Measurements from ENCODE around the gene SFRP4. TPM values are rescaled to one million over a fixed set of nuclear protein-coding genes. Genes with fewer than 3 reads are reported as not detected.
A peak's percentile ranks its signal among the peaks of the same experiment; 100 is the strongest.

The SFRP4 gene
- total and polyA plus RNA-seq, 9 of the 15 experiments (the other 6 are each of a cell fraction or from before 2014, with no cell fraction given): not detected

- TF ChIP-seq BDP1 (IDR thresholded peaks at IDR 0.05; ENCODE audit: insufficient read depth, insufficient read length): no peak
- TF ChIP-seq MEF2D (tag; conservative IDR thresholded peaks at IDR 0.05; ENCODE audit: low read depth): no peak
- no peak for TF ChIP-seq PHF8 (IDR thresholded peaks at IDR 0.05; ENCODE audit: borderline replicate concordance, low read length)
- TF ChIP-seq NCOA4 (IDR thresholded peaks at IDR 0.05; ENCODE audit: partially characterized antibody): no peak
These were observed 44.6 kb upstream of the SFRP4 start (continued) for GRCh38 chr7:37961251-37961650.

GRCh38 chr7:37960483-37960882 lies 43.9 kb upstream of the SFRP4 start:
- Histone ChIP-seq H3K9me3 (replicated peaks; ENCODE audit: control insufficient read depth, insufficient read depth, low read depth, low read length) (no peaks in the 10 kb centered on the region), H3K4me2 (ENCODE audit: insufficient read depth, low read length) (no peak overlapping the region), H3K27ac (ENCODE audit: extremely low read depth, low read depth, low read length) (no peak overlapping the region), H3K27me3 (ENCODE audit: control insufficient read depth in 2 of 2, insufficient read depth in 2 of 2, low read length in 2 of 2) (no peaks in the 10 kb centered on the region), H3K36me3 (ENCODE audit: control insufficient read depth, insufficient read depth, low read length) (no peaks in the 10 kb centered on the region), H3K4me1 (replicated peaks in 1 of 2; ENCODE audit: control insufficient read depth in 2 of 2, insufficient read depth in 2 of 2, low read length in 2 of 2) (no peaks in the 10 kb centered on the region; a peak in 1 of 5 replicates), H3K9ac (ENCODE audit: insufficient read depth in 1 of 2, low read depth in 2 of 2, low read length in 2 of 2) (no peak overlapping the region), H2AFZ (ENCODE audit: low read depth, low read length) (peak overlapping the region; percentile 39; the same call in 1 of the 2 replicates), H3K4me3 (no peak overlapping the region), H3K9me1 (ENCODE audit: control insufficient read depth, insufficient read depth, low read length) (no peaks in the 10 kb centered on the region), H3K79me2 (ENCODE audit: control insufficient read depth, insufficient read depth, low read length) (no peaks in the 10 kb centered on the region), H4K20me1 (replicated peaks; ENCODE audit: control insufficient read depth, insufficient read depth, low read length) (no peaks in the 10 kb centered on the region)
- TF ChIP-seq RNF219 (CRISPR knock-in tag; IDR thresholded peaks at IDR 0.05) (no peak), HBP1 (CRISPR knock-in tag; IDR thresholded peaks at IDR 0.05) (no peak)
- DNase-seq (ENCODE audit: extremely low read depth in 1 of 4, low spot score in 3 of 4) (no peak), FAIRE-seq (no peak), ATAC-seq (no peak)
- 33% methylated on average over 2 of the region's 2 CpGs for WGBS (ENCODE audit: insufficient coverage, low coverage, missing lambda C conversion rate)
- no TSS peak for BruUV-seq (replicated peaks)
- intact Hi-C loops (cut with micrococcal nuclease) (no loop called here), in situ Hi-C loops (cut with MboI) (no loop called here)
- ChIA-PET CTCF (ENCODE audit: low intra/inter-chr PET ratio) (no interaction called here), POLR2A (no interaction called here)
